Measurements from ENCODE around the gene SMYD4. TPM values are rescaled to one million over a fixed set of nuclear protein-coding genes. Genes with fewer than 3 reads are reported as not detected.
"Not testable (repeated sequence)": the region's sequence is repeated elsewhere in the genome, so short reads cannot be mapped to it uniquely, and the experiment has no call there.

Gene SMYD4
- total and polyA plus RNA-seq, 2 experiments from 2014 or later = 17.0 to 21.9 TPM

DNA sequence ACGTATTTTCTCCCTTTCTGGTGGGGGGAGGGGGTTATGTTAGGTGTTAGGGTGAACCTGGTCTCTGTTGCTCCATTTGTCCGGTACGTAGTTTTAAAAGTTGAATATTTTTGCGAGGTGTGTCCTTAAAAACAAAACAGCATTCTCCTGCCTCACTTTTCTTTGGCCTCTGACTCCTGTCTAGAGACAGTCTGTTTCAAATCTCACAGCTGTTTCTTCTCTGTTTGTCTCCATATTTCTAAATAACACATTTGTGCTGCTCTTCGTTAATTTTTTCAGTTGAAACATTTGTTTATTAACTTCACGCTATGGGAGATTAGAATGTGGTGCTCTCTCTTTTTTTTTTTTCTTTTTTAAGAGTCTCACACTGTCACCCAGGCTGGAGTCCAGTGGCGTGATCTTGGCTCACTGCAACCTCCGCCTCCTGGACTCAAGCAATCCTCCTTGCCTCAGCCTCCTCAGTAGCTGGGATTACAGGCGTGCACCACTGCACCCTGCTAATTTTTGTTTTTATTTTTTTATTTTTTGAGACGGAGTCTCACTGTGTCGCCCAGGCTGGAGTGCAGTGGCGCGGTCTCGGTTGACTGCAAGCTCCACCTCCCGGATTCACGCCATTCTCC is 31.8 kb upstream of the SMYD4 start (continued):
- TF ChIP-seq, protein P1, sequence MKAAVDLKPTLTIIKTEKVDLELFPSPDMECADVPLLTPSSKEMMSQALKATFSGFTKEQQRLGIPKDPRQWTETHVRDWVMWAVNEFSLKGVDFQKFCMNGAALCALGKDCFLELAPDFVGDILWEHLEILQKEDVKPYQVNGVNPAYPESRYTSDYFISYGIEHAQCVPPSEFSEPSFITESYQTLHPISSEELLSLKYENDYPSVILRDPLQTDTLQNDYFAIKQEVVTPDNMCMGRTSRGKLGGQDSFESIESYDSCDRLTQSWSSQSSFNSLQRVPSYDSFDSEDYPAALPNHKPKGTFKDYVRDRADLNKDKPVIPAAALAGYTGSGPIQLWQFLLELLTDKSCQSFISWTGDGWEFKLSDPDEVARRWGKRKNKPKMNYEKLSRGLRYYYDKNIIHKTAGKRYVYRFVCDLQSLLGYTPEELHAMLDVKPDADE (IDR thresholded peaks at IDR 0.05) = no peak

DNA sequence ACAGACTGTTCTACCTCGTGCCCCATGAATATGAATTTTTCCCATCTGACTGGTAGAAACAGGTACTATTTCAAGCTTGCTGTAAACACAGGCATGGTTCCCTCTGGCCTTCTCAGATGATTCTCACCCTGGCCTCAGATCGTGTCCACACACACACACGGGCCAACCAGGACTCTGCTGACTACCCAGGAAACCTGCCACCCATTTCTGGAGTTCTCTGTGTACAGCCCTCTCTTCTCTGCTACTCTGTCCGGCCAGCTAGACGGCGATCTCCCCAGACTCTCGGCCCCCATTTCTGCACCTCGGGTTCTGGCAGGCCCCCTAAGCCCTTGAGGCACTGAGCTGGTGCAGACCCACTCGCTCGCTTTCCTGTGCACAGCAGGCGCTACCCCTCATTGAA is 31.3 kb upstream of the SMYD4 start:
- Histone ChIP-seq H3K79me2 (replicated peaks; ENCODE audit: insufficient read depth) (no peaks in the 10 kb centered on the region), H3K36me3 (ENCODE audit: insufficient read depth) (peaks cover 3% of the 10 kb centered on the region), H3K27me3 (ENCODE audit: insufficient read depth) (no peaks in the 10 kb centered on the region), H3F3A (replicated peaks; ENCODE audit: low read depth) (0 out of 2 replicates have a peak, but pooled peaks cover 3% of the 10 kb centered on the region), H3K4me1 (ENCODE audit: insufficient read depth) (no peaks in the 10 kb centered on the region), H3K27ac (ENCODE audit: low read depth) (no peak overlapping the region), H3K9me2 (ENCODE audit: insufficient read depth) (no peaks in the 10 kb centered on the region), H4K20me1 (replicated peaks; ENCODE audit: insufficient read depth) (no peaks in the 10 kb centered on the region; the same call in 1 of the 2 replicates), H3K4me3 (no peak overlapping the region), H3K4me2 (no peak overlapping the region), H2AFZ (no peak overlapping the region)
- Mint-ChIP-seq H3K36me3 (ENCODE audit: low read depth) (peaks cover 17% of the 10 kb centered on the region), H3K4me3 (no peak overlapping the region), H3K27me3 (ENCODE audit: insufficient read depth, low read depth, poor library complexity) (peaks cover 3% of the 10 kb centered on the region), H3K27ac (no peak overlapping the region), H3K9me3 (no peaks in the 10 kb centered on the region), H3K4me1 (no peaks in the 10 kb centered on the region)
- TF ChIP-seq, protein P2, sequence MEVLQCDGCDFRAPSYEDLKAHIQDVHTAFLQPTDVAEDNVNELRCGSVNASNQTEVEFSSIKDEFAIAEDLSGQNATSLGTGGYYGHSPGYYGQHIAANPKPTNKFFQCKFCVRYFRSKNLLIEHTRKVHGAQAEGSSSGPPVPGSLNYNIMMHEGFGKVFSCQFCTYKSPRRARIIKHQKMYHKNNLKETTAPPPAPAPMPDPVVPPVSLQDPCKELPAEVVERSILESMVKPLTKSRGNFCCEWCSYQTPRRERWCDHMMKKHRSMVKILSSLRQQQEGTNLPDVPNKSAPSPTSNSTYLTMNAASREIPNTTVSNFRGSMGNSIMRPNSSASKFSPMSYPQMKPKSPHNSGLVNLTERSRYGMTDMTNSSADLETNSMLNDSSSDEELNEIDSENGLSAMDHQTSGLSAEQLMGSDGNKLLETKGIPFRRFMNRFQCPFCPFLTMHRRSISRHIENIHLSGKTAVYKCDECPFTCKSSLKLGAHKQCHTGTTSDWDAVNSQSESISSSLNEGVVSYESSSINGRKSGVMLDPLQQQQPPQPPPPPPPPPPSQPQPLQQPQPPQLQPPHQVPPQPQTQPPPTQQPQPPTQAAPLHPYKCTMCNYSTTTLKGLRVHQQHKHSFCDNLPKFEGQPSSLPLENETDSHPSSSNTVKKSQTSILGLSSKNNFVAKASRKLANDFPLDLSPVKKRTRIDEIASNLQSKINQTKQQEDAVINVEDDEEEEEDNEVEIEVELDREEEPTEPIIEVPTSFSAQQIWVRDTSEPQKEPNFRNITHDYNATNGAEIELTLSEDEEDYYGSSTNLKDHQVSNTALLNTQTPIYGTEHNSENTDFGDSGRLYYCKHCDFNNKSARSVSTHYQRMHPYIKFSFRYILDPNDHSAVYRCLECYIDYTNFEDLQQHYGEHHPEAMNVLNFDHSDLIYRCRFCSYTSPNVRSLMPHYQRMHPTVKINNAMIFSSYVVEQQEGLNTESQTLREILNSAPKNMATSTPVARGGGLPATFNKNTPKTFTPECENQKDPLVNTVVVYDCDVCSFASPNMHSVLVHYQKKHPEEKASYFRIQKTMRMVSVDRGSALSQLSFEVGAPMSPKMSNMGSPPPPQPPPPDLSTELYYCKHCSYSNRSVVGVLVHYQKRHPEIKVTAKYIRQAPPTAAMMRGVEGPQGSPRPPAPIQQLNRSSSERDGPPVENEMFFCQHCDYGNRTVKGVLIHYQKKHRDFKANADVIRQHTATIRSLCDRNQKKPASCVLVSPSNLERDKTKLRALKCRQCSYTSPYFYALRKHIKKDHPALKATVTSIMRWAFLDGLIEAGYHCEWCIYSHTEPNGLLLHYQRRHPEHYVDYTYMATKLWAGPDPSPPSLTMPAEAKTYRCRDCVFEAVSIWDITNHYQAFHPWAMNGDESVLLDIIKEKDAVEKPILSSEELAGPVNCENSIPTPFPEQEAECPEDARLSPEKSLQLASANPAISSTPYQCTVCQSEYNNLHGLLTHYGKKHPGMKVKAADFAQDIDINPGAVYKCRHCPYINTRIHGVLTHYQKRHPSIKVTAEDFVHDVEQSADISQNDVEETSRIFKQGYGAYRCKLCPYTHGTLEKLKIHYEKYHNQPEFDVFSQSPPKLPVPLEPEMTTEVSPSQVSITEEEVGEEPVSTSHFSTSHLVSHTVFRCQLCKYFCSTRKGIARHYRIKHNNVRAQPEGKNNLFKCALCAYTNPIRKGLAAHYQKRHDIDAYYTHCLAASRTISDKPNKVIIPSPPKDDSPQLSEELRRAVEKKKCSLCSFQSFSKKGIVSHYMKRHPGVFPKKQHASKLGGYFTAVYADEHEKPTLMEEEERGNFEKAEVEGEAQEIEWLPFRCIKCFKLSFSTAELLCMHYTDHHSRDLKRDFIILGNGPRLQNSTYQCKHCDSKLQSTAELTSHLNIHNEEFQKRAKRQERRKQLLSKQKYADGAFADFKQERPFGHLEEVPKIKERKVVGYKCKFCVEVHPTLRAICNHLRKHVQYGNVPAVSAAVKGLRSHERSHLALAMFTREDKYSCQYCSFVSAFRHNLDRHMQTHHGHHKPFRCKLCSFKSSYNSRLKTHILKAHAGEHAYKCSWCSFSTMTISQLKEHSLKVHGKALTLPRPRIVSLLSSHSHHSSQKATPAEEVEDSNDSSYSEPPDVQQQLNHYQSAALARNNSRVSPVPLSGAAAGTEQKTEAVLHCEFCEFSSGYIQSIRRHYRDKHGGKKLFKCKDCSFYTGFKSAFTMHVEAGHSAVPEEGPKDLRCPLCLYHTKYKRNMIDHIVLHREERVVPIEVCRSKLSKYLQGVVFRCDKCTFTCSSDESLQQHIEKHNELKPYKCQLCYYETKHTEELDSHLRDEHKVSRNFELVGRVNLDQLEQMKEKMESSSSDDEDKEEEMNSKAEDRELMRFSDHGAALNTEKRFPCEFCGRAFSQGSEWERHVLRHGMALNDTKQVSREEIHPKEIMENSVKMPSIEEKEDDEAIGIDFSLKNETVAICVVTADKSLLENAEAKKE (CRISPR knock-in tag; IDR thresholded peaks at IDR 0.05) = no peak
- TF ChIP-seq EZH2 (IDR thresholded peaks at IDR 0.05; ENCODE audit: low read depth, unreplicated experiment) = no peak
- no peak for TF ChIP-seq ZNF331 (CRISPR knock-in tag; IDR thresholded peaks at IDR 0.05; ENCODE audit: low read depth)
- no peak for TF ChIP-seq STAT1 (IDR thresholded peaks at IDR 0.05; ENCODE audit: unreplicated experiment)
- ATAC-seq (no peak), DNase-seq (ENCODE audit: low spot score) (no peak)

DNA sequence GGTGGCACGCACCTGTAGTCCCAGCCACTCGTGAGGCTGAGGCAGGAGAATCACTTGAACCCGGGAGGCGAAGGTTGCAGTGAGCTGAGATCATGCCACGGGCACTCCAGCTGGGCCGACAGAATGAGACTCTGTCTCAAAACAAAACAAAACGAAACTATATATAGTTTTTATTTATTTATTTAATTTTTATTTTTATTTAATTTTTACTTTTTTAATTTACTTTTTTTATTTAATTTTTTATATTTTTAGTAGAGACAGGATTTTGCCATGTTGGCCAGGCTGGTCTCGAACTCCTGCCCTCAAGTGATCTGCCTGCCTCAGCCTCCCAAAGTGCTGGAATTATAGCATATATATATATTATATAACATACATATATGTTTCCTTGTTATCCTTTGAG is 26.8 kb upstream of the SMYD4 start:
- not testable (repeated sequence) for H3K4me3 ChIP-seq; H3K79me2 ChIP-seq (replicated peaks; ENCODE audit: insufficient read depth); ATAC-seq; H3K4me1 ChIP-seq (ENCODE audit: insufficient read depth); H3K4me1 Mint-ChIP-seq; H3K27ac Mint-ChIP-seq; H3K9me2 ChIP-seq (ENCODE audit: insufficient read depth); H3K4me3 Mint-ChIP-seq; H3F3A ChIP-seq (replicated peaks; ENCODE audit: low read depth); H3K27me3 Mint-ChIP-seq (ENCODE audit: insufficient read depth, low read depth, poor library complexity); H3K9me3 Mint-ChIP-seq; H3K27me3 ChIP-seq (ENCODE audit: insufficient read depth); DNase-seq (ENCODE audit: low spot score); H3K4me2 ChIP-seq; H3K27ac ChIP-seq (ENCODE audit: low read depth); H2AFZ ChIP-seq
- H4K20me1 ChIP-seq (replicated peaks; ENCODE audit: insufficient read depth) = peaks cover 15% of the 10 kb centered on the region; the same call in 1 of the 2 replicates
- H3K36me3 Mint-ChIP-seq (ENCODE audit: low read depth) = peaks cover 43% of the 10 kb centered on the region
- peaks cover 14% of the 10 kb centered on the region for H3K36me3 ChIP-seq (ENCODE audit: insufficient read depth)
